Liver (tissue), 9 donors: Measurements from ENCODE around the gene H2AZ2. TPM values are rescaled to one million over a fixed set of nuclear protein-coding genes. Genes with fewer than 3 reads are reported as not detected.
"Not testable (repeated sequence)": the region's sequence is repeated elsewhere in the genome, so short reads cannot be mapped to it uniquely, and the experiment has no call there.

Experiments used
- DNase-seq: peaks from one replicate; pipeline ENCODE4 v3.0.0-alpha.2; 2017; ENCODE audit warnings: low spot score
- H3K27ac ChIP-seq, 2 donors: one replicate each; pipeline ENCODE4 v1.7.0; 2013; ENCODE audit warnings: inconsistent platforms in 2 of 2, low read length in 2 of 2, control low read depth in 1 of 2, low read depth in 1 of 2, mild to moderate bottlenecking in 1 of 2
- H3K27me3 ChIP-seq, 4 donors: one replicate each; pipeline versions ENCODE4 v1.6.1 to v1.7.0; 2013; ENCODE audit warnings: low read length in 3 of 4, inconsistent platforms in 1 of 4, mild to moderate bottlenecking in 1 of 4, moderate library complexity in 1 of 4; ENCODE audit not compliant: control insufficient read depth in 4 of 4, insufficient read depth in 4 of 4
- H3K36me3 ChIP-seq, 4 donors: one replicate each; pipeline versions ENCODE4 v1.6.1 to v1.7.0; 2013; ENCODE audit warnings: low read length in 3 of 4, mild to moderate bottlenecking in 3 of 4, low read depth in 1 of 4, moderate library complexity in 1 of 4; ENCODE audit not compliant: control insufficient read depth in 4 of 4, insufficient read depth in 3 of 4
- H3K4me1 ChIP-seq, 4 donors: one replicate each; pipeline versions ENCODE4 v1.6.1 to v1.7.0; 2013; ENCODE audit warnings: low read length in 3 of 4, mild to moderate bottlenecking in 3 of 4, moderate library complexity in 1 of 4; ENCODE audit not compliant: control insufficient read depth in 4 of 4, insufficient read depth in 4 of 4
- H3K4me3 ChIP-seq, 3 donors: one replicate each; pipeline versions ENCODE4 v1.6.1 to v1.7.0; 2013; ENCODE audit warnings: low read length in 3 of 3, control low read depth in 1 of 3, low read depth in 1 of 3, mild to moderate bottlenecking in 1 of 3
- H3K9ac ChIP-seq, 2 donors: one replicate each; pipeline ENCODE4 v1.7.0; 2013; ENCODE audit warnings: low read length in 2 of 2, mild to moderate bottlenecking in 2 of 2, moderate library complexity in 2 of 2, control low read depth in 1 of 2, low read depth in 1 of 2
- H3K9me3 ChIP-seq, 4 donors: one replicate each; pipeline versions ENCODE4 v1.6.1 to v1.7.0; 2013; ENCODE audit warnings: low read length in 3 of 4; ENCODE audit not compliant: control insufficient read depth in 4 of 4
- FOXA1 ChIP-seq: IDR thresholded peaks from 2 replicates; pipeline ENCODE4 v1.6.1; 2016; ENCODE audit warnings: antibody characterized with exemption
- JUND ChIP-seq, 2 donors: IDR thresholded peaks; 2 replicates each; pipeline ENCODE4 v1.6.1; 2016; ENCODE audit warnings: antibody characterized with exemption in 2 of 2
- RXRA ChIP-seq, 2 donors: IDR thresholded peaks; 2 replicates each; pipeline ENCODE4 v1.6.1; 2017 to 2018; ENCODE audit warnings: antibody characterized with exemption in 2 of 2, mild to moderate bottlenecking in 1 of 2
- WGBS: extraction: QIAGEN DNeasy Blood & Tissue Kit; methylation state at CpG from one replicate; pipeline ENCODE4 v1.1.7; 2013; 5-methylcytosine and 5-hydroxymethylcytosine counted together
- polyA plus RNA-seq, 2 donors: library from polyadenylated mRNA; stranded (reverse) in 1 of 2; unstranded in 1 of 2; fragments of 200-250 nt in 1 of 2; fragments of >200 nt in 1 of 2; fragmentation: Nextera tagmentation in 1 of 2; extraction: Ambion mirVana in 1 of 2; gene quantifications; one replicate each; pipeline versions ENCODE4 v1.2.1 to v1.2.3, GENCODE V29; 2013 to 2015
- total RNA-seq, 2 donors: library from RNA; depleted of rRNA; stranded (reverse); fragments of >200 nt; gene quantifications; one replicate each; pipeline ENCODE4 v1.2.3, GENCODE V29; 2014
- TF ChIP-seq, protein P1 (sequence below): fragments of 150-350 bp; IDR thresholded peaks from 2 replicates; pipeline ENCODE4 v1.5.1; 2017; ENCODE audit warnings: improper control_type of control experiment, low read depth, low read length; ENCODE audit not compliant: missing input control
- donor health status: healthy.
- donor health status: healthy.
- donor health status: healthy.
- donor health status: healthy.
- donor health status: healthy.

The H2AZ2 gene
- total and polyA plus RNA-seq, 4 donors: 51.3 to 182 (median 69.5) TPM

DNA sequence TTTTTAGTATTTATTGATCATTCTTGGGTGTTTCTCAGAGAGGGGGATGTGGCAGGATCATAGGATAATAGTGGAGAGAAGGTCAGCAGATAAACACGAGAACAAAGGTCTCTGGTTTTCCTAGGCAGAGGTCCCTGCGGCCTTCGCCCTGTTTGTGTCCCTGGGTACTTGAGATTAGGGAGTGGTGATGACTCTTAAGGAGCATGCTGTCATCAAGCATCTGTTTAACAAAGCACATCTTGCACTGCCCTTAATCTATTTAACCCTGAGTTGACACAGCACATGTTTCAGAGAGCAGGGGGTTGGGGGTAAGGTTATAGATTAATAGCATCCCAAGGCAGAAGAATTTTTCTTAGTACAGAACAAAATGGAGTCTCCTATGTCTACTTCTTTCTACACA, 22.4 kb upstream of the H2AZ2 start:
- H3K9me3 ChIP-seq, H3K27me3 ChIP-seq, H3K9ac ChIP-seq, H3K27ac ChIP-seq, H3K4me1 ChIP-seq, H3K4me3 ChIP-seq, DNase-seq, H3K36me3 ChIP-seq: not testable (repeated sequence)
- WGBS: 90% methylated on average over 3 of the region's 3 CpGs

DNA sequence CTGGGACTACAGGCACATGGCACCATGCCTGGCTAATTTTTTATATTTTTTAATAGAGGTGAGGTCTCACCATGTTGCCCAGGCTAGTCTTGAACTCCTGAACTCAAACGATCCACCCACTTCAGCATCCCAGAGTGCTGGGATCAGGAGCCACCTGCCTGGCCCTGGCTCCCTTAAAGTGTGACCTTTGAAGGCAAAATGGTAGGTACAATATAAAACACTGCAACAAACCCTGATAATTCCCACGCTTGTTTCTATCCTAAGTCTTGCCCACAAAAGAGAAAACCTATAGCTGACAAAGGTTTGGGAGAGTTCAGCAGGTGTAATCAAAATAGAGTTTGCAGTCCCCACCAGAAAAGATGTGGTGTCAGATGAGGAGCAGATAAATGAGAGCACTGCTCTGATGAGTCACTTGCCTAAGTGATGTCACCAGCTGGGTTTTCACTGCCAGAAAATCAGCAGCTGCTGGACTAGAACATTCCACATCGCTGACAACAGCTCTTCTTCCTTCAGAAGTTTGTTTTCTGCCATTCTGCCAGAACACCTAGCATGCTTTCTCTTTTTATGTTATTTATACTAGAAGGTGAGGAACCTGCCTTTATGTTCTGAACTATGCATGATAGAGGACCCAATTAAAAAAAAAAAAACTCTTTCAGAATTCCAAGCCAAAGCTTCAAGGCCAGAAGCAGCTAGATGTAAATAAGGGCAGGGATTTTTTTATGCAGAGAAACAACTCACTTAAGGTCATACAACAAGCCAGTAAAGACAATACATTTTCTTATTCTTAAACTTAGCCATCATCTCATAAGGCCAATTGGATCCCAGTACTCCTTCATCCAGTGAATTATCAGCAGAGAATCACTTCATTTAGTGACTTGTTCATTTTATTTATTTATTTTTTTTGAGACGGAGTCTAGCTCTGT, 19.4 kb upstream of the H2AZ2 start:
- H3K36me3 ChIP-seq: no peaks in the 10 kb centered on the region
- no peaks in the 10 kb centered on the region for H3K27me3 ChIP-seq
- DNase-seq: no peak
- WGBS: 69% methylated on average over 4 of the region's 4 CpGs
- H3K4me3 ChIP-seq: no peak overlapping the region
- no peak overlapping the region for H3K27ac ChIP-seq
- no peaks in the 10 kb centered on the region for H3K4me1 ChIP-seq
- no peak for TF ChIP-seq RXRA (IDR thresholded peaks at IDR 0.05)
- peak in 1 of 2 donors; percentile 72 for TF ChIP-seq JUND (IDR thresholded peaks at IDR 0.05)
- H3K9me3 ChIP-seq: no peaks in the 10 kb centered on the region
- H3K9ac ChIP-seq: no peak overlapping the region

DNA sequence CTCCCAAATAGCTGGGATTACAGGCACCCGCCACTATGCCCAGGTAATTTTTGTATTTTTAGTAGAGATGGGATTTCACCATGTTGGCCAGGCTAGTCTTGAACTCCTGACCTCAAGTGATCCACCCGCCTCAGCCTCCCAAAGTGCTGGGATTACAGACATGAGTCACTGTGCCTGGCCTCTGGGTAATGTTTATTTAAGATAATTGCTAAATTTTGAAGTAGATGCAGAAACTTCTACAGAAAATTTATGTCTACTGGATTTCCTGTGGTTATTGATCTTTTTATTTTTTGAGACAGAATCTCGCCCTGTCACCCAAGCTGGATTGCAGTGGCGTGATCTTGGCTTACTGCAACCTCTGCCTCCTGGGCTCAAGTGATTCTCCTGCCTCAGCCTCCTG, 14.1 kb upstream of the H2AZ2 start:
- H3K9ac ChIP-seq, DNase-seq, H3K27ac ChIP-seq, H3K9me3 ChIP-seq, H3K4me3 ChIP-seq, H3K4me1 ChIP-seq, H3K27me3 ChIP-seq, H3K36me3 ChIP-seq: not testable (repeated sequence)
- 83% methylated on average over 4 of the region's 4 CpGs for WGBS

DNA sequence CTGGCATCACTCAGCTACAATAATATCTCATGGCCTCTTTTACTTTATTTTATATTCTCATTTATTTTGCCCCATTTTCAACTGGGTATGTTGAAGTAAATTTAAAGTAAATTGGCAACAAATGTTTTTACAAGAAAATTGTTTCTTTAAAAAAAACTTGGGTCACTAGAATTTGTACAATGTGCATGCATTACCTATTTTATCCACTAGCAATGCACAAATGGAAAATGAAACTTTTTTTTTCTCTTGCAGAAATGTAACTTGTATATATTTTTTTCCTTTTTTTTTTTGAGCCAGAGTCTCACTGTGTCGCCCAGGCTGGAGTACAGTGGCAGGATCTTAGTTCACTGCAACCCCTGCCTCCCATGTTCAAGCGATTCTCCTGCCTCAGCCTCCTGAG, 10.3 kb upstream of the H2AZ2 start:
- DNase-seq: no peak
- no peak overlapping the region for H3K27ac ChIP-seq
- no peaks in the 10 kb centered on the region for H3K9me3 ChIP-seq
- peaks cover 0 to 3% (median 0%) of the 10 kb centered on the region in 4 donors for H3K4me1 ChIP-seq
- 88% methylated on average over 2 of the region's 2 CpGs for whole genome bisulfite sequencing
- TF ChIP-seq FOXA1: no peak
- TF ChIP-seq, protein P1, sequence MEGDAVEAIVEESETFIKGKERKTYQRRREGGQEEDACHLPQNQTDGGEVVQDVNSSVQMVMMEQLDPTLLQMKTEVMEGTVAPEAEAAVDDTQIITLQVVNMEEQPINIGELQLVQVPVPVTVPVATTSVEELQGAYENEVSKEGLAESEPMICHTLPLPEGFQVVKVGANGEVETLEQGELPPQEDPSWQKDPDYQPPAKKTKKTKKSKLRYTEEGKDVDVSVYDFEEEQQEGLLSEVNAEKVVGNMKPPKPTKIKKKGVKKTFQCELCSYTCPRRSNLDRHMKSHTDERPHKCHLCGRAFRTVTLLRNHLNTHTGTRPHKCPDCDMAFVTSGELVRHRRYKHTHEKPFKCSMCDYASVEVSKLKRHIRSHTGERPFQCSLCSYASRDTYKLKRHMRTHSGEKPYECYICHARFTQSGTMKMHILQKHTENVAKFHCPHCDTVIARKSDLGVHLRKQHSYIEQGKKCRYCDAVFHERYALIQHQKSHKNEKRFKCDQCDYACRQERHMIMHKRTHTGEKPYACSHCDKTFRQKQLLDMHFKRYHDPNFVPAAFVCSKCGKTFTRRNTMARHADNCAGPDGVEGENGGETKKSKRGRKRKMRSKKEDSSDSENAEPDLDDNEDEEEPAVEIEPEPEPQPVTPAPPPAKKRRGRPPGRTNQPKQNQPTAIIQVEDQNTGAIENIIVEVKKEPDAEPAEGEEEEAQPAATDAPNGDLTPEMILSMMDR: peak; percentile 16
- no peak overlapping the region for H3K4me3 ChIP-seq
- H3K27me3 ChIP-seq: no peaks in the 10 kb centered on the region
- H3K9ac ChIP-seq: no peak overlapping the region
- no peaks in the 10 kb centered on the region for H3K36me3 ChIP-seq
